DMS153 treated with DMSO at 0.1 percent for 48 hours (cell line): Measurements from ENCODE around the gene HNRNPA1.
"Not testable (repeated sequence)": the region's sequence is repeated elsewhere in the genome, so short reads cannot be mapped to it uniquely, and the experiment has no call there.

ENCODE experiments used
- DNase-seq: peaks from one replicate; lab custom pipeline; 2025; ENCODE audit not compliant: unreplicated experiment; lab: John Stamatoyannopoulos, UW

Gene HNRNPA1

DNA sequence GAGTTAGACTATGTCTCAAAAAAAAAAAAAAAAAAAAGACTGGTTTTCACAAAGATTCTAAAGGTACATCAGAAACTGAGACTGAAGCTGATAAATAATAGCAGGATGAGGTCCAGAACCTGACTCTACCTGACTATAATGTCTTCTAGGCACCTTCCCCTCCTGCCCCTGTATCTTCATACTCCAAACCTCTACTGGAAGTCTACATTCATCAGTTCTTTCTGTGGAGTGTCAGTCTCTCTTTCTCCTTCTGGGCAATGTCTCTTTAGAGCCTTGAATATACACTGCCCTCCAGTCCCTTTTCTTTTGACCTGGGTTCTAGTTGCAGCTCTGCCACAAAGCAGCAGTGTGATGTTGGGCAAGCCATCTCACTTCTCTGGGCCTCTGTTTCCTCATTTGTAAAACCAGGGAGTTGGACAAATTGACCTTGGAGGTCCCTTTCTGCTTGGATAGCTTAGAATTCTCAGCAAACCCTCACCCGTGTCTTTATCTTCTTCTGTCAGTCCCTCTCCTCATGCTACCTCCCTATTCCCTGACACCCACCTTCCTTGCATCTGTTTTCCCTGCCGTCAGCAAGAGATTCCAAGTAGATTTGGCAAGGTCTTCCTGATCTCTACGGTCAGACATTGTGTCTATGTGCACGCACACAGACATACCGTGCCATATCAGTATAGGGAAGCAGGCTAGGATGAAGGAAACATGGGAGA is 16.0 kb downstream of the HNRNPA1 start:
- DNase-seq, result no peak

DNA sequence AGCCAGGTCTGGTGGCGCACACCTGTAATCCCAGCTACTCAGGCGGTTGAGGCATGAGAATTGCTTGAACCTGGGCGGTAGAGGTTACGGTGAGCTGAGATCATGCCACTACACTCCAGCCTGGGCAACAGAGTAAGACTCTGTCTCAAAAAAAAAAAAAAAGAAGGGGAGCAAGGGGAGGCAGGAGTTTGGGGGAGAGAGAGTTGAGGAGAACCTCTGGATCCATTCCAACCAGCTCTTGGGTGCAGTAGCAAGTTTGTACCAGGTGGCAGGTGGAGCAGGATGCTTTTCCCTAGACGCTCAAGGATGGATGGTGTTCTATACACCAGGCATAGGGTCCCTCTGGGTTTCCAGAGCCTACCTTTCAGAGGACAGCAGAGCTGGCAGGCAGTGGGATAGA is 18.4 kb downstream of the HNRNPA1 start:
- no peak for DNase-seq

DNA sequence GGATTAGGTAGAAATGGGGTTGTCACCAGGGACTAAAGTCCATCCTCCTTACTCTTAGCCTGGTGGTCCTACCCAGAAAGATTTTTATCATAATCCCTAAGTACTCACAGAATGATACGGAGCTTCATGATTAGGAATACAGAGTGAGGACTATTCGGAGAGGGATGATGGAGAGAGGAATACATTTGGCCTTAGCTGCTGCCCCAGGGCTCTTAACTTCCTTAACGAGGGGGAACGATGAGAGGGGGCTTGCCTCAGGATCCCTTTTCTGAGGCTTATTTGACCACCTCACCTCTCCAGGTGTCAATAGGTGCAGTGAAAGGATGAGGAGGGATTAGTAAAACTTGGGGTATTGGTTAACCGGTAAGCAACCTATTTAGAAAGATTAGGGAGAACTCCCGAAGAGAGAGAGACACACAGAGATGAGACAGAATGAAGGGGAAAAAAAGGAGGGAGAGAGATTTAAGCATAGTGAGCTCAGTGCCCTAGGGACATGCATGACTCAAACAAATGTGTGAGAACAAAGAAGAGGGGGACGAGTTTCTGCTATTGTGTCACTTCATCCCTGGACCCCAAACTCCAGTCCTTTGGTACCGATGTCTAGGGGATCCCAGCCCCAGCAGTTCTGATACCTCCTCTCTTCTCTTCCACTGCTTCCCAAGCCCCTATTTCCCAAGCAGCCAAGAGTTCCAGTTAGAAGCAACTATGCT is 19.1 kb downstream of the HNRNPA1 start:
- DNase-seq, result no peak

DNA sequence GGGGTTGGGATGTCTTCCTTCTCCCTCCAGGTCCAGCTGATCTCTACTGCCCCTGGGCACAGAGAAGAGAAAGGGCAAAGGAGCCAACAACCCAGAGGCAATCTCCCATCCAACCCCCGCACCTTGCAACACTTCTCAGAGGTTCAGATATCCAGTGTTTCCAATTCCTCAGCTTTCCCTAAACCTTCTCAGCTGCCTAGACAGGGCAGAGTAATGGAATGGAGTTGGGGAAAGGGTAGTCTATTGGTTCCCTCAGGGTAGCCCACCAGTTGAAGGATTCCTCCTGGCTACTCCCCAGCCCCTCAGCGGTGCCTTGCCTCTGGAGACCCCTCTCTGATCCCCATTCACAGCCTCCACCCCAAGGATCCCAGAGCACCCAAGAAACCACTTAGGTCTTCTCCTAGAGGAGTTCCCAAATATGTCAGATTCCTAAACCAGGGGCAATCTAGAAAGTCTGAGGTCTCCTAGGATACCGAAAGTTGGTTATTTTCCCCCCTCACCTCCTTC is 19.8 kb downstream of the HNRNPA1 start:
- no peak for DNase-seq

DNA sequence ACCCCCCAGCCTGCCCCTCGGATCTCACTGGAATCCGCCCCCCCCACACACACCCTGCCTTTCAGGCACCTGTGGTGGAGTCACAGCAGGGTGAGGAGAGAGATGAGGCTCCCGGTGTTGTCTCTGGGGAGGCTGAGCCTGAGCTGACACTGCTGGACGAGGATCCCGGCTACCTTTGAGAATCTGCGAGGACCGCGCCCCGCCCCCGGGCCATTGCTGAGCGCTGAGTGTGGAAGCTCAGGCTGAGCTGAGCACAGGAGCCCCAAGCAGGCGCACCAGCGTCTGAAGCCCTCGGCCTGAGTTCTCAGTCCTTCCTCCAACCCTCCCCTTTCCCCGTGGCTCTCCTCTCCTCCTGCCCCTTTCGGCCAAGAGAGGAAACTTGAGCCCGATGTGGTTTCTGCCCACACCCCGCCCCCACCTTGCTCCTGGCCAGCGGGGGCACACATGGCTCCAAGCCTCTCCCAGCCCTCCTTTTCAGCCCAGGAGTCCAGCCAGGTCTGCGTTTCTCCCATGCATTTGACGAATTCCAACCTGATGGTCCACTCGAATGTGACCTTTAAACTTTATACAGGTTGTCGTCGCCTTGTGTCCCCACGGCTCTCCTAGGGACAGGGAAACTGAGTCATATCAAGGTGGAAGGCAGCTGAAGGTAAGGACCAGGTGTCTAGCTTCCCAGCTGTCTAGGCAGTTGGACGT is 20.4 kb downstream of the HNRNPA1 start, which contains the start of gene NFE2:
NFE2 (minus strand) TSS at position 284 of the 696 bp plus-strand sequence. CDS start 5,767 bp downstream, outside the sequence.
- peak; percentile 33 for DNase-seq

DNA sequence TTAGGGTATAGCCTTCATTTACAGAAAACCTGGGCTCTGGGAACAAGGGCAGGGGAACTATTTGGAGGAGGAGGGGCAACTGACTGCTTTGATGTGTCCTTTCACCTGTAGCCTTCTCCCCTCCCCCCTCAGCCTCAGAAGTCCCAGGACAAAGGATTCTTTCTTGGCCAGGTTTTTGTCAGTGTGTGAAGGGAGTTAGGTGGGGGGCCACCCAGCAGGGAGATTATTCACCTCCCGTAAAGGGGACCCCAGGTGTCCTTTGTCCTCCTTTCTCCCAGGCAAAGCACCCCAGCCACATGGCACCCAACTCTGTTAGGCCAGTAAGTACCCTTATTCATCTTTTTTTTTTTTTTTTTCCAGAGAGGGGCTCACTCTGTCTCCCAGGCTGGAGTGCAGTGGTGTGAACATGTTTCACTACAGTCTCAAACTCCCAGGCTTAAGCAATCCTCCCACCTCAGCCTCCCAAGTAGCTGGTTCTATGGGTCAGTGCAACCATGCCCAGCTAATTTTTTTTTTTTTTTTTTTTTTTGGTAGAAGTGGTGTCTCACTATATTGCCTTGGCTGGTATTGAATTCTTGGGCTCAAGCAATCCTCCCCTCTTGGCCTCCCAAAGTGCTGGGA is 21.0 kb downstream of the HNRNPA1 start:
- DNase-seq, result no peak

DNA sequence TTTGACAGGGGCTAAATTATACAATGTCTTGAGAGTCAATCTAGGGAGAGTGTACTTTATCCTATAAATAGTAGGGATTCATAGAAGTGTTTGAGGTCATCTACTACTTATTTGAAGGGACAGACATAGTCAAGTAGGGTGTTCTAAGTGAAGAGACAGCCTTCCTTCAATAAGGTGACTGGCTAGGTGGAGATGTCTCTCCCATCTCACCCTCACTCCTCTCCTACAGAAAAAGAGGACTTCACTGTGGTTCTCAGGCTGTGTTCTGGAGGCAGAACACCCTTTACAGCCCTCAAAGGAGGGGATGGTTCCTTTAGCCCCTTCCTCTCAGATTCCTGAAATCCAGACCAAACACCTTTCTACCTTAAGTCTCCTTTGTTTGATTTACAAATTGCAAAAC is 23.1 kb downstream of the HNRNPA1 start:
- DNase-seq, result no peak

- no peak for DNase-seq
These were observed 23.8 kb downstream of the HNRNPA1 start for GRCh38 chr12:54304187-54304810.

DNA sequence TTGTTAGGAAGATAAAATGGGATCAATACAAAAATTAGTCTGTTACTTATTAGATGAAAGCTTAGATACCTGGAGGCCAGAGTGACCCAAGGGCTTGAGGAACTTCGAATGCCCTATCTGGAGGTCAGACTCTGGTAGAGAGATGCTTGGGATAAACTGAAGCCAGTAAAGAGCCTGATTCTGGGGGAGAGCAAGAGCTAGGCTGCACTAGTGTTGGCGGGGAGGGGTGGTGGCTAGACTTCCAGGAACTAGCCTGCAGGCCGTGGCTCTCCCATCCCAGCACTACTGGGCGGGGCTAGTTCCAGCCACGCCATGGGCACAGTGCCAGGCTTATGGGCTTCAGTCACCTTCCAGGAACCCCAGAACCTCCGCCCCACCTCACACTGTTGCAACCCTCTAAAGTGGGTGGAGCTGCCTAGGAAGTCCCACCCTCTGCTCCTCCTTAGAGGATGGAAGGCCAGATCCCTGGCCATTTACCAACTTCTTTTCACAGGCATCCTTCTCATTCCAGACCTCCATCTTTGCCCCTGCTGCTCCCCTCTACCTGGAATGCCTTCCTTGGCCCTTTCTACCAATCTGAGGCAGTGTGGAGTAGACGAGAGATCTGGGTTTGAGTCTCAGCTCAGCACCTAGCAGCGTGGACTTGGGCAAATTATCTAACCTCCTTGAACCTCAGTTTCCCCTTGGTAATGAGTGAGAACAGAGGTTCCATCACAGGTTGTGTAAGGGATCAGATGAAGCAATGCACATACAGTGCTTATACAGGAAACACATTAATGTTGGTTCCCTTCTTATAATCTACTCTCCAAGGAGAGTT is 26.6 kb downstream of the HNRNPA1 start:
- DNase-seq, result peak; percentile 56

GRCh38 chr12:54311051-54311450 is 30.5 kb downstream of the HNRNPA1 start:
- DNase-seq, result no peak

GRCh38 chr12:54312309-54312708 is 31.8 kb downstream of the HNRNPA1 start:
- not testable (repeated sequence) for DNase-seq

DNA sequence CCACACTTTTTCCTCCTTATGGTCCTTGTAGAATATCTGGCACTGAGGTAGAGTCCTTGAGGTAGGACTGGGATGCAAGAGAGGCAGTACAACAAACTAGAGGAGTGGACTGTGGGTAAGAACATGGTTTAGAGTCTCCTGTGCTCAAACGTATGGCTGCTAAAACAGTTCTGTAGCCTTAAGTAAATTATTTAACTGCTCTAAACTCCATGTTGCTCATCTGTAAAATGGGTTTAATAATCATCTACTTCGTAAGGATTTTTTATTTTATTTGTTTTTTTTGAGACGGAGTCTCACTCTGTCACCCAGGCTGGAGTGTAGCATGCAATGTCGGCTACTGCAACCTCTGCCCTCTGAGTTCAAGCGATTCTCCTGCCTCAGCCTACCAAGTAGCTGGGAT is 40.8 kb downstream of the HNRNPA1 start:
- DNase-seq, result no peak

- peak; percentile 100 for DNase-seq
These were observed 44.3 kb downstream of the HNRNPA1 start, which contains the start of gene COPZ1 for GRCh38 chr12:54324617-54325441. TSS of gene COPZ1 (plus strand) at chr12:54325131. CDS start at chr12:54325164, 33 bp downstream.

- not testable (repeated sequence) for DNase-seq
These were observed 45.0 kb downstream of the HNRNPA1 start for GRCh38 chr12:54325442-54326109.

- DNase-seq, result no peak
These were observed 48.2 kb downstream of the HNRNPA1 start for GRCh38 chr12:54328595-54329337.

DNA sequence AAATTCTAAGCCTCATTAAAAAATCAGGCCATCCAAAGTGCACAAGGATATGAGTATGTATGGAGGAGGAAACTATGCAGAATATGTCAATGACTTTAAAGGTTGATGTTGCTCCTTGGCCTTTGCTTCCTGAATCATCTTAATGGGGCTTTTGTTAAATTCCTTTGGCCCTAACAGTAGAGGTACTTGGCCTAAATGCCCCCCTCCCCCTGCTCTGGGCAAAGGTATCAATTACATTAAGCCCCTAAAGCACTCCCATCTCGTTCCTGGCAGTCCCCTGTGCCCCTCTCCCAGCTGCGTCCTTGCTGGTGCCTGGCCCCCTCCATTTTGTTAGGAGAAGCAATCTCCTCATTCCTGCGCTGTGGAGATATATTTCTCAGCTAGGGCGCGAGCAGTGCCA is 49.2 kb downstream of the HNRNPA1 start:
- DNase-seq, result no peak

- DNase-seq, result no peak
These were observed 49.9 kb downstream of the HNRNPA1 start for GRCh38 chr12:54330442-54330841.

DNA sequence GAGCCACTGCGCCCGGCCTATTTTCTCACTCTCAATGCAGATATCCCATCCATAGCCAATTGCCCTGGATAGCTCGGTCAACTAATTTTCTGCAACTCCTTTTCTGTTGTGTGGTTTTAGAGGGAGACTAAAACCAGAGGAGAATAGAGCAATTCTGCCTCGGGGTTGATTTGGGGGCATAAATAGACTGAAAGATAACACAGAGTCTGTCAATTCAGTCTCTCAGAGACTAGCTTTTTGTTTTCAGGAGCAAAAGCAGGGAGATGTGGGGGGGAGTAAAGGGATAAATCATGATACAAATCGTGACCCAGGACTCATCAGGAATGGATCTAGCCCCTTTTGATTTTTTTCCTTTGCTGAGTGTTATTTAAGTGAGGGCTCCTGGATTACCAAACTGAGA is 50.9 kb downstream of the HNRNPA1 start:
- no peak for DNase-seq
